ENCODE measurements around the gene RELCH.

Gene RELCH

GRCh38 chr18:62187543-62188510 lies 772 bp downstream of the RELCH start:
- peak; percentile 7 to 10 for DNase-seq

- no peak for DNase-seq
Observed at GRCh38 chr18:62189208-62189607, 2.2 kb downstream of the RELCH start.

- no peak for DNase-seq
Observed at GRCh38 chr18:62196079-62196478, 9.0 kb downstream of the RELCH start.

GRCh38 chr18:62196980-62197379 lies 9.9 kb downstream of the RELCH start:
- no peak for DNase-seq

GRCh38 chr18:62198259-62198658 lies 11.2 kb downstream of the RELCH start:
- DNase-seq = no peak

GRCh38 chr18:62199629-62200028 lies 12.6 kb downstream of the RELCH start:
- DNase-seq = no peak

GRCh38 chr18:62200121-62200914 lies 13.3 kb downstream of the RELCH start:
- no peak for DNase-seq

GRCh38 chr18:62201870-62202269 lies 14.8 kb downstream of the RELCH start:
- DNase-seq = no peak

- no peak for DNase-seq
Observed at GRCh38 chr18:62205824-62206223, 18.8 kb downstream of the RELCH start.

GRCh38 chr18:62206593-62206992 lies 19.5 kb downstream of the RELCH start:
- DNase-seq = no peak

GRCh38 chr18:62209046-62209445 lies 22.0 kb downstream of the RELCH start:
- DNase-seq = no peak

- no peak for DNase-seq
Observed at GRCh38 chr18:62210138-62210537, 23.1 kb downstream of the RELCH start.

GRCh38 chr18:62211325-62211828 lies 24.3 kb downstream of the RELCH start:
- no peak for DNase-seq

GRCh38 chr18:62214790-62215189 lies 27.7 kb downstream of the RELCH start:
- DNase-seq = no peak

- no peak for DNase-seq
Observed at GRCh38 chr18:62224229-62224628, 37.2 kb downstream of the RELCH start.

GRCh38 chr18:62226047-62226446 lies 39.0 kb downstream of the RELCH start:
- no peak for DNase-seq

- no peak for DNase-seq
Observed at GRCh38 chr18:62236252-62236651, 49.2 kb downstream of the RELCH start.

GRCh38 chr18:62239475-62239874 lies 52.4 kb downstream of the RELCH start:
- no peak for DNase-seq

GRCh38 chr18:62242955-62243354 lies 55.9 kb downstream of the RELCH start:
- DNase-seq = no peak

- DNase-seq = no peak
Observed at GRCh38 chr18:62245177-62245576, 58.1 kb downstream of the RELCH start.

GRCh38 chr18:62245699-62246098 lies 58.6 kb downstream of the RELCH start:
- DNase-seq = no peak

GRCh38 chr18:62248313-62248712 lies 61.3 kb downstream of the RELCH start:
- DNase-seq = no peak

GRCh38 chr18:62249478-62250097 lies 62.5 kb downstream of the RELCH start:
- DNase-seq = peak; percentile 73 to 74

Data from activated CD4-positive, alpha-beta T cell treated with anti-CD3 and anti-CD28 coated beads for 4 hours (primary cell).